OCI-LY7 (cell line): ENCODE results near the gene ADAMTSL4. TPM values are rescaled to one million over a fixed set of nuclear protein-coding genes. Genes with fewer than 3 reads are reported as not detected.

Source experiments
- BruUV-seq: library from RNA; stranded (reverse); fragments of 400-500 nt; replicated peaks from 2 replicates; lab custom pipeline; 2021; lab: Mats Ljungman, UMichigan
- CTCF ChIA-PET: fragments of 300-600 bp; sonication (Branson Sonifier 250); formaldehyde crosslinking; loops from one replicate; lab custom pipeline; 2022; ENCODE audit warnings: antibody characterized with exemption; ENCODE audit not compliant: unreplicated experiment; lab: Charles Lee
- POLR2A ChIA-PET: fragments of 300-600 bp; sonication (Branson Sonifier 250); formaldehyde crosslinking; loops from one replicate; lab custom pipeline; 2022; ENCODE audit warnings: antibody characterized with exemption; lab: Charles Lee
- DNase-seq: peaks from one replicate; pipeline ENCODE4 v3.0.0-alpha.2; 2015; ENCODE audit warnings: low spot score
- H2AFZ ChIP-seq: fragments of 200-600 bp; sonication (generic), shearing (Covaris generic); 2 replicates; pipeline ENCODE4 v1.6.1; 2014; ENCODE audit warnings: mild to moderate bottlenecking, antibody characterized with exemption, low read length, moderate library complexity
- H3K27ac ChIP-seq: fragments of 200-600 bp; sonication (generic); 2 replicates; pipeline ENCODE4 v1.5.1; 2014; ENCODE audit warnings: mixed run types, low read depth, mild to moderate bottlenecking, moderate library complexity, low read length, inconsistent platforms; ENCODE audit not compliant: poor library complexity, severe bottlenecking
- H3K36me3 ChIP-seq: fragments of 200-600 bp; sonication (generic); 2 replicates; pipeline ENCODE4 v1.6.1; 2014; ENCODE audit warnings: mild to moderate bottlenecking, antibody characterized with exemption, low read length, moderate library complexity, mixed read lengths; ENCODE audit not compliant: insufficient read depth
- H3K4me1 ChIP-seq: fragments of 200-600 bp; sonication (generic); 2 replicates; pipeline ENCODE4 v1.5.1; 2014; ENCODE audit warnings: mild to moderate bottlenecking, low read length; ENCODE audit not compliant: insufficient read depth, poor library complexity, severe bottlenecking
- H3K4me2 ChIP-seq: fragments of 200-600 bp; sonication (generic); 2 replicates; pipeline ENCODE4 v1.6.1; 2014; ENCODE audit warnings: mild to moderate bottlenecking, low read length
- H3K4me3 ChIP-seq: fragments of 200-600 bp; sonication (generic); 2 replicates; pipeline ENCODE4 v1.5.1; 2014; ENCODE audit warnings: mild to moderate bottlenecking, low read depth, low read length; ENCODE audit not compliant: poor library complexity, severe bottlenecking
- H3K79me2 ChIP-seq: fragments of 200-600 bp; sonication (generic); 2 replicates; pipeline ENCODE4 v1.6.1; 2016; ENCODE audit warnings: low read depth, mild to moderate bottlenecking, low read length, moderate library complexity, mixed read lengths; ENCODE audit not compliant: insufficient read depth
- H3K9me2 ChIP-seq: fragments of 200-600 bp; sonication (generic); 2 replicates; pipeline ENCODE4 v1.6.1; 2016; ENCODE audit warnings: mild to moderate bottlenecking, low read length, mixed read lengths; ENCODE audit not compliant: insufficient read depth
- H3K9me3 ChIP-seq: fragments of 200-600 bp; sonication (generic); 2 replicates; pipeline ENCODE4 v1.6.1; 2014; ENCODE audit warnings: mild to moderate bottlenecking, mixed run types, low read length, mixed read lengths
- H4K20me1 ChIP-seq: fragments of 200-600 bp; sonication (generic); 2 replicates; pipeline ENCODE4 v1.6.1; 2014; ENCODE audit warnings: mild to moderate bottlenecking, antibody characterized with exemption, low read length, moderate library complexity, mixed read lengths; ENCODE audit not compliant: insufficient read depth
- CTCF ChIP-seq: fragments of 200-600 bp; sonication (generic); conservative IDR thresholded peaks from 2 replicates; pipeline ENCODE4 v1.5.1; 2014; ENCODE audit warnings: mild to moderate bottlenecking, antibody characterized with exemption, low read length, moderate library complexity, mixed read lengths
- EZH2phosphoT487 ChIP-seq: fragments of 200-600 bp; sonication (generic); IDR thresholded peaks from 2 replicates; pipeline ENCODE4 v1.6.1; 2018; ENCODE audit warnings: low read depth, borderline replicate concordance, mild to moderate bottlenecking, mixed run types, antibody characterized with exemption, low read length, moderate library complexity, mixed read lengths
- intact Hi-C: fragments of 100-400 bp; cut with micrococcal nuclease; formaldehyde crosslinking; loops from one replicate; pipeline ENCODE4 v1.10.0; 2022; ENCODE audit not compliant: unreplicated experiment
- total RNA-seq, 2 experiments: library from RNA; depleted of rRNA in 1 of 2; stranded (reverse); fragments of >200 nt in 1 of 2; shearing (Covaris generic) in 1 of 2; gene quantifications; 2 replicates each; pipeline ENCODE4 v1.2.3, GENCODE V29; 2014 to 2022

The ADAMTSL4 gene
- total RNA-seq, 2 experiments from 2014 or later: not detected

GRCh38 chr1:150551051-150551783 lies 2.0 kb downstream of the ADAMTSL4 start:
- H3K4me2 ChIP-seq: no peak overlapping the region
- POLR2A ChIA-PET: interaction anchor here (0.6 to 0.7 kb wide), 2 partner anchors 293 to 666 kb away, joined by 3 read pairs; no protein-coding TSS in a partner anchor

GRCh38 chr1:150551784-150552127 lies 2.5 kb downstream of the ADAMTSL4 start:
- ChIA-PET POLR2A (interaction anchor here (0.6 to 0.7 kb wide), 3 partner anchors 14 to 365 kb away, joined by 3 to 4 read pairs (median 4); no protein-coding TSS in a partner anchor), CTCF (interaction anchor here (0.5 kb wide), 1 partner anchor 9 kb away, joined by 3 read pairs; no protein-coding TSS in a partner anchor)
- no TSS peak for BruUV-seq
- Histone ChIP-seq H3K79me2 (no peaks in the 10 kb centered on the region), H3K4me3 (no peak overlapping the region), H3K36me3 (no peaks in the 10 kb centered on the region), H3K9me3 (no peaks in the 10 kb centered on the region), H4K20me1 (no peaks in the 10 kb centered on the region), H3K9me2 (no peaks in the 10 kb centered on the region), H2AFZ (no peak overlapping the region), H3K4me1 (peaks cover 9% of the 10 kb centered on the region), H3K4me2 (no peak overlapping the region), H3K27ac (no peak overlapping the region)
- intact Hi-C loops: no loop called here
- TF ChIP-seq CTCF: no peak
- no peak for TF ChIP-seq EZH2phosphoT487
- no peak for DNase-seq

More at GRCh38 chr1:150551051-150551783, 2.0 kb downstream of the ADAMTSL4 start:
- intact Hi-C loops: no loop called here
- no peak for TF ChIP-seq EZH2phosphoT487
- no peak for TF ChIP-seq CTCF
- no peaks in the 10 kb centered on the region for H3K9me3 ChIP-seq
- H3K4me1 ChIP-seq: peaks cover 9% of the 10 kb centered on the region
- H4K20me1 ChIP-seq: no peaks in the 10 kb centered on the region
- H3K4me3 ChIP-seq: no peak overlapping the region
- no peaks in the 10 kb centered on the region for H3K36me3 ChIP-seq
- no peaks in the 10 kb centered on the region for H3K9me2 ChIP-seq
- no peak overlapping the region for H2AFZ ChIP-seq
- no TSS peak for BruUV-seq
- no peak overlapping the region for H3K27ac ChIP-seq
- DNase-seq: no peak
- CTCF ChIA-PET: no interaction called here
- no peaks in the 10 kb centered on the region for H3K79me2 ChIP-seq
